SK-N-SH treated with all-trans-retinoic acid at 6 μM for 48 hours (cell line): ENCODE measurements around the gene UBTD1.

Experiments used
- ATAC-seq: fragments of 200-7000 bp; cut with Tn5 transposase; 3 replicates; pipeline ENCODE4 v1.9.1; 2020; ENCODE audit warnings: mild to moderate bottlenecking, moderate library complexity
- ESRRG ChIP-seq: fragments of 250-450 bp; sonication (Bioruptor Pico); IDR thresholded peaks from 2 replicates; pipeline ENCODE4 v1.6.1; 2021; ENCODE audit warnings: mild to moderate bottlenecking
- ISL1 ChIP-seq: fragments of 250-450 bp; sonication (Bioruptor Pico); IDR thresholded peaks from 2 replicates; pipeline ENCODE4 v2.1.2; 2022; ENCODE audit warnings: mild to moderate bottlenecking, moderate library complexity
- PATZ1 ChIP-seq: fragments of 250-450 bp; sonication (Bioruptor Pico); IDR thresholded peaks from 2 replicates; pipeline ENCODE4 v1.8.0; 2020; ENCODE audit warnings: mild to moderate bottlenecking, moderate library complexity, borderline replicate concordance
- POU6F1 ChIP-seq: fragments of 250-450 bp; sonication (Bioruptor Pico); IDR thresholded peaks from 2 replicates; pipeline ENCODE4 v1.8.0; 2021; ENCODE audit warnings: low read depth, mild to moderate bottlenecking, moderate library complexity, borderline replicate concordance
- SNAI2 ChIP-seq: fragments of 250-450 bp; sonication (Bioruptor Pico); IDR thresholded peaks from 2 replicates; pipeline ENCODE4 v1.5.0; 2020; ENCODE audit warnings: mild to moderate bottlenecking, moderate library complexity
- TCF4 ChIP-seq: fragments of 250-450 bp; sonication (Bioruptor Pico); IDR thresholded peaks from 2 replicates; pipeline ENCODE4 v1.8.0; 2021; ENCODE audit warnings: mild to moderate bottlenecking, moderate library complexity, borderline replicate concordance
- TOX ChIP-seq: fragments of 250-450 bp; sonication (Bioruptor Pico); IDR thresholded peaks from 2 replicates; pipeline ENCODE4 v1.8.0; 2021; ENCODE audit warnings: mild to moderate bottlenecking, moderate library complexity, borderline replicate concordance
- ZC3H10 ChIP-seq: fragments of 250-450 bp; sonication (Bioruptor Pico); IDR thresholded peaks from 2 replicates; pipeline ENCODE4 v1.5.1; 2021; ENCODE audit warnings: mild to moderate bottlenecking, moderate library complexity
- ZFP30 ChIP-seq: fragments of 450-650 bp; formaldehyde crosslinking; IDR thresholded peaks from 2 replicates; pipeline ENCODE4 v1.5.0; 2022; ENCODE audit warnings: mild to moderate bottlenecking, moderate library complexity
- ZNF565 ChIP-seq: fragments of 450-650 bp; formaldehyde crosslinking; conservative IDR thresholded peaks from 2 replicates; pipeline ENCODE4 v1.5.0; 2020; ENCODE audit warnings: low read depth, mild to moderate bottlenecking, moderate library complexity
- ZNF8 ChIP-seq: fragments of 450-650 bp; formaldehyde crosslinking; IDR thresholded peaks from 2 replicates; pipeline ENCODE4 v1.5.0; 2020; ENCODE audit warnings: mild to moderate bottlenecking, moderate library complexity
- TF ChIP-seq, protein P1 (sequence below): fragments of 250-450 bp; sonication (Bioruptor Pico); IDR thresholded peaks from 2 replicates; pipeline ENCODE4 v1.5.0; 2020; ENCODE audit warnings: mild to moderate bottlenecking, moderate library complexity
- TF ChIP-seq, protein P2 (sequence below): fragments of 250-450 bp; sonication (Bioruptor Pico); IDR thresholded peaks from 2 replicates; pipeline ENCODE4 v1.5.1; 2021; ENCODE audit warnings: mild to moderate bottlenecking, moderate library complexity

The UBTD1 gene

GRCh38 chr10:97590748-97591495 is 92.2 kb downstream of the UBTD1 start:
- TF ChIP-seq PATZ1 (CRISPR knock-in tag): no peak
- no peak for TF ChIP-seq POU6F1 (CRISPR knock-in tag)
- no peak for TF ChIP-seq SNAI2 (CRISPR knock-in tag)
- no peak for ATAC-seq

GRCh38 chr10:97593421-97593820 is 94.7 kb downstream of the UBTD1 start:
- ATAC-seq: no peak
- TF ChIP-seq ISL1 (CRISPR knock-in tag): peak; percentile 36; the same call in 1 of the 2 replicates
- TF ChIP-seq ZFP30: no peak

- peak; percentile 84 for ATAC-seq
Measured at GRCh38 chr10:97596101-97597082, 97.7 kb downstream of the UBTD1 start.

GRCh38 chr10:97597778-97598177 is 99.1 kb downstream of the UBTD1 start:
- ATAC-seq: no peak
- TF ChIP-seq ZFP30 (no peak), TCF4 (no peak), ZNF8 (no peak), ESRRG (CRISPR knock-in tag) (no peak), ISL1 (CRISPR knock-in tag) (no peak), TOX (CRISPR knock-in tag) (no peak), PATZ1 (CRISPR knock-in tag) (no peak), ZC3H10 (CRISPR knock-in tag) (no peak)
- TF ChIP-seq, protein P1, sequence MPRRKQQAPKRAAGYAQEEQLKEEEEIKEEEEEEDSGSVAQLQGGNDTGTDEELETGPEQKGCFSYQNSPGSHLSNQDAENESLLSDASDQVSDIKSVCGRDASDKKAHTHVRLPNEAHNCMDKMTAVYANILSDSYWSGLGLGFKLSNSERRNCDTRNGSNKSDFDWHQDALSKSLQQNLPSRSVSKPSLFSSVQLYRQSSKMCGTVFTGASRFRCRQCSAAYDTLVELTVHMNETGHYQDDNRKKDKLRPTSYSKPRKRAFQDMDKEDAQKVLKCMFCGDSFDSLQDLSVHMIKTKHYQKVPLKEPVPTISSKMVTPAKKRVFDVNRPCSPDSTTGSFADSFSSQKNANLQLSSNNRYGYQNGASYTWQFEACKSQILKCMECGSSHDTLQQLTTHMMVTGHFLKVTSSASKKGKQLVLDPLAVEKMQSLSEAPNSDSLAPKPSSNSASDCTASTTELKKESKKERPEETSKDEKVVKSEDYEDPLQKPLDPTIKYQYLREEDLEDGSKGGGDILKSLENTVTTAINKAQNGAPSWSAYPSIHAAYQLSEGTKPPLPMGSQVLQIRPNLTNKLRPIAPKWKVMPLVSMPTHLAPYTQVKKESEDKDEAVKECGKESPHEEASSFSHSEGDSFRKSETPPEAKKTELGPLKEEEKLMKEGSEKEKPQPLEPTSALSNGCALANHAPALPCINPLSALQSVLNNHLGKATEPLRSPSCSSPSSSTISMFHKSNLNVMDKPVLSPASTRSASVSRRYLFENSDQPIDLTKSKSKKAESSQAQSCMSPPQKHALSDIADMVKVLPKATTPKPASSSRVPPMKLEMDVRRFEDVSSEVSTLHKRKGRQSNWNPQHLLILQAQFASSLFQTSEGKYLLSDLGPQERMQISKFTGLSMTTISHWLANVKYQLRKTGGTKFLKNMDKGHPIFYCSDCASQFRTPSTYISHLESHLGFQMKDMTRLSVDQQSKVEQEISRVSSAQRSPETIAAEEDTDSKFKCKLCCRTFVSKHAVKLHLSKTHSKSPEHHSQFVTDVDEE (CRISPR knock-in tag): no peak
- TF ChIP-seq, protein P2, sequence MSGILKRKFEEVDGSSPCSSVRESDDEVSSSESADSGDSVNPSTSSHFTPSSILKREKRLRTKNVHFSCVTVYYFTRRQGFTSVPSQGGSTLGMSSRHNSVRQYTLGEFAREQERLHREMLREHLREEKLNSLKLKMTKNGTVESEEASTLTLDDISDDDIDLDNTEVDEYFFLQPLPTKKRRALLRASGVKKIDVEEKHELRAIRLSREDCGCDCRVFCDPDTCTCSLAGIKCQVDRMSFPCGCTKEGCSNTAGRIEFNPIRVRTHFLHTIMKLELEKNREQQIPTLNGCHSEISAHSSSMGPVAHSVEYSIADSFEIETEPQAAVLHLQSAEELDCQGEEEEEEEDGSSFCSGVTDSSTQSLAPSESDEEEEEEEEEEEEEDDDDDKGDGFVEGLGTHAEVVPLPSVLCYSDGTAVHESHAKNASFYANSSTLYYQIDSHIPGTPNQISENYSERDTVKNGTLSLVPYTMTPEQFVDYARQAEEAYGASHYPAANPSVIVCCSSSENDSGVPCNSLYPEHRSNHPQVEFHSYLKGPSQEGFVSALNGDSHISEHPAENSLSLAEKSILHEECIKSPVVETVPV (CRISPR knock-in tag): no peak

More at GRCh38 chr10:97596101-97597082, 97.7 kb downstream of the UBTD1 start:
- TF ChIP-seq ZNF565 (CRISPR knock-in tag) (no peak), ISL1 (CRISPR knock-in tag) (0 out of 2 replicates have a peak, but pooled peaks have one; percentile 48)
